ENCODE measurements around the gene SDK2. TPM values are rescaled to one million over a fixed set of nuclear protein-coding genes. Genes with fewer than 3 reads are reported as not detected.

The SDK2 gene
- total RNA-seq, 6 experiments from 2014 or later = 0.11 to 0.46 (median 0.25) TPM

GRCh38 chr17:73550556-73550955 lies 93.7 kb downstream of the SDK2 start:
- DNase-seq (no peak), ATAC-seq (no peak)
- no peak overlapping the region for H3K27ac ChIP-seq
- H3K9me3 ChIP-seq = no peaks in the 10 kb centered on the region
- no peaks in the 10 kb centered on the region for H3K36me3 ChIP-seq
- H3K4me1 ChIP-seq = no peaks in the 10 kb centered on the region
- WGBS (ENCODE audit: insufficient coverage, low coverage, low lambda C conversion rate, missing lambda C conversion rate) = 34% methylated on average over 3 of the region's 10 CpGs
- H3K4me3 ChIP-seq = no peak overlapping the region
- intact Hi-C loops (cut with DNase I) = no loop called here
- H3K27me3 ChIP-seq = no peaks in the 10 kb centered on the region
- no peak for TF ChIP-seq POLR2A (IDR thresholded peaks at IDR 0.05)
- TF ChIP-seq, protein P1, sequence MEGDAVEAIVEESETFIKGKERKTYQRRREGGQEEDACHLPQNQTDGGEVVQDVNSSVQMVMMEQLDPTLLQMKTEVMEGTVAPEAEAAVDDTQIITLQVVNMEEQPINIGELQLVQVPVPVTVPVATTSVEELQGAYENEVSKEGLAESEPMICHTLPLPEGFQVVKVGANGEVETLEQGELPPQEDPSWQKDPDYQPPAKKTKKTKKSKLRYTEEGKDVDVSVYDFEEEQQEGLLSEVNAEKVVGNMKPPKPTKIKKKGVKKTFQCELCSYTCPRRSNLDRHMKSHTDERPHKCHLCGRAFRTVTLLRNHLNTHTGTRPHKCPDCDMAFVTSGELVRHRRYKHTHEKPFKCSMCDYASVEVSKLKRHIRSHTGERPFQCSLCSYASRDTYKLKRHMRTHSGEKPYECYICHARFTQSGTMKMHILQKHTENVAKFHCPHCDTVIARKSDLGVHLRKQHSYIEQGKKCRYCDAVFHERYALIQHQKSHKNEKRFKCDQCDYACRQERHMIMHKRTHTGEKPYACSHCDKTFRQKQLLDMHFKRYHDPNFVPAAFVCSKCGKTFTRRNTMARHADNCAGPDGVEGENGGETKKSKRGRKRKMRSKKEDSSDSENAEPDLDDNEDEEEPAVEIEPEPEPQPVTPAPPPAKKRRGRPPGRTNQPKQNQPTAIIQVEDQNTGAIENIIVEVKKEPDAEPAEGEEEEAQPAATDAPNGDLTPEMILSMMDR (IDR thresholded peaks at IDR 0.05) = no peak

DNA sequence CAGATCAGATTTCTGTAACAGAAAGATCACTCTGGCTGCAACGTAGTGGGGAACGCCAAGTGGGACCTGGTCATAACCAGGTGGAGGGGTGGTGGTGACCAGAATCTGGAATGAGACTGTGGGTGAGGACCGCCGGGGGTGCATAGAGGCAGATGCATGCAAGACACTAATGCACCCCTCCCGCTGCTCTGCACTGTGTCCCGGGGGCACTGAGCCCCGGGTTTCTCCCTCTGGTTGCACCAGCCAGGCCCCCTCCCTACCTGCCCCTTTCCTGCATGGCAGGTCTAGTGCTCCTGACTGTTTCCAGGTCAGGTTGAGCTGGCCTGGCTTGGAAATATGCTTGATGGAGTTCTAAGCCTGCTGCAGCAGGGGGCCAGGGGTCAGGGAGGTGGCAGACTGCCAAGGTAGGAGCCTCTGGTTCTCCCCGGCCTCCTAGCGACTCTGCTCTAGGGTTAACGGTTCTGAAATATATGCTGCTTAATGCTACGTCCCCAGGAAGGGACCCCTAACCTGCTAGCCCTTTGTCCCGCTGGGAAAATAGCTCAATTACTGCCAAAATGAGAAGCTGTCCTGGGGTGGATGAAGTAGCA lies 94.3 kb downstream of the SDK2 start:
- no peaks in the 10 kb centered on the region for H3K4me1 ChIP-seq
- intact Hi-C loops (cut with DNase I) = no loop called here
- H3K36me3 ChIP-seq = no peaks in the 10 kb centered on the region
- no peak for TF ChIP-seq POLR2A (IDR thresholded peaks at IDR 0.05)
- TF ChIP-seq, protein P1 (IDR thresholded peaks at IDR 0.05) = no peak
- no peak for ATAC-seq
- no peak overlapping the region for H3K4me3 ChIP-seq
- WGBS (ENCODE audit: insufficient coverage, low coverage, low lambda C conversion rate, missing lambda C conversion rate) = 37% methylated on average over 5 of the region's 12 CpGs
- no peak for DNase-seq
- no peaks in the 10 kb centered on the region for H3K9me3 ChIP-seq
- H3K27me3 ChIP-seq = no peaks in the 10 kb centered on the region
- H3K27ac ChIP-seq = no peak overlapping the region

- intact Hi-C loops (cut with DNase I) = no loop called here
- no peak for TF ChIP-seq POLR2A (IDR thresholded peaks at IDR 0.05)
- TF ChIP-seq, protein P1 (IDR thresholded peaks at IDR 0.05) = no peak
- Histone ChIP-seq H3K9me3 (no peaks in the 10 kb centered on the region), H3K27ac (no peak overlapping the region), H3K4me3 (no peak overlapping the region), H3K36me3 (no peaks in the 10 kb centered on the region), H3K27me3 (no peaks in the 10 kb centered on the region), H3K4me1 (no peaks in the 10 kb centered on the region)
- WGBS (ENCODE audit: insufficient coverage, low coverage, low lambda C conversion rate, missing lambda C conversion rate) = 37% methylated on average over 8 of the region's 11 CpGs
- ATAC-seq = no peak
- no peak for DNase-seq
Observed at GRCh38 chr17:73548620-73549311, 95.5 kb downstream of the SDK2 start.

DNA sequence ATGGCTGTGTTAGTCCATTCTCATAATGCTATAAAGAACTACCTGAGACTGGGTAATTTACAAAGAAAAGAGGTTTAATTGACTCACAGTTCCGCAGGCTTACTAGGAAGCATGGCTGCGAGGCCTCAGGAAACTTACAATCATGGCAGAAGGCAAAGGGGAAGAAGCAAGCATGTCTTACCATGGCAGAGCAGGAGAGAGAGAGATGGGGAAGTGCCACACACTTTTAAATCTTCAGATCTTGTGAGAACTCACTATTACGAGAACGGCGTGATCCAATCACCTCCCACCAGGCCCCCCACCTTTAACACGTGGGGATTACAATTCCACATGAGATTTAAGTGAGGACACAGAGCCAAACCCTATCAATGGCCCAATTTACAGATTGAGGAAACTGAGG lies 96.5 kb downstream of the SDK2 start:
- Histone ChIP-seq H3K36me3 (no peaks in the 10 kb centered on the region), H3K4me1 (no peaks in the 10 kb centered on the region), H3K27ac (no peak overlapping the region), H3K27me3 (no peaks in the 10 kb centered on the region), H3K9me3 (no peaks in the 10 kb centered on the region), H3K4me3 (no peak overlapping the region)
- no peak for ATAC-seq
- intact Hi-C loops (cut with DNase I) = no loop called here
- WGBS (ENCODE audit: insufficient coverage, low coverage, low lambda C conversion rate, missing lambda C conversion rate) = 69% methylated on average over 2 of the region's 6 CpGs
- DNase-seq = no peak
- TF ChIP-seq, protein P1 (IDR thresholded peaks at IDR 0.05) = no peak
- TF ChIP-seq POLR2A (IDR thresholded peaks at IDR 0.05) = no peak

All from right lobe of liver (tissue), 6 donors.